Breast epithelium (tissue), 3 donors: Measurements from ENCODE around the gene TWF2.

Experiments used
- CTCF ChIP-seq, 3 donors: fragments of 450-650 bp; IDR thresholded peaks; one replicate each; pipeline ENCODE4 v1.5.1; 2016 to 2017; ENCODE audit warnings: antibody characterized with exemption in 3 of 3, mild to moderate bottlenecking in 3 of 3, moderate library complexity in 3 of 3
- POLR2AphosphoS5 ChIP-seq, 3 donors: sonication (generic); formaldehyde crosslinking; IDR thresholded peaks; one replicate each; pipeline ENCODE4 v1.6.1; 2017; ENCODE audit warnings: antibody characterized with exemption in 3 of 3

DNA sequence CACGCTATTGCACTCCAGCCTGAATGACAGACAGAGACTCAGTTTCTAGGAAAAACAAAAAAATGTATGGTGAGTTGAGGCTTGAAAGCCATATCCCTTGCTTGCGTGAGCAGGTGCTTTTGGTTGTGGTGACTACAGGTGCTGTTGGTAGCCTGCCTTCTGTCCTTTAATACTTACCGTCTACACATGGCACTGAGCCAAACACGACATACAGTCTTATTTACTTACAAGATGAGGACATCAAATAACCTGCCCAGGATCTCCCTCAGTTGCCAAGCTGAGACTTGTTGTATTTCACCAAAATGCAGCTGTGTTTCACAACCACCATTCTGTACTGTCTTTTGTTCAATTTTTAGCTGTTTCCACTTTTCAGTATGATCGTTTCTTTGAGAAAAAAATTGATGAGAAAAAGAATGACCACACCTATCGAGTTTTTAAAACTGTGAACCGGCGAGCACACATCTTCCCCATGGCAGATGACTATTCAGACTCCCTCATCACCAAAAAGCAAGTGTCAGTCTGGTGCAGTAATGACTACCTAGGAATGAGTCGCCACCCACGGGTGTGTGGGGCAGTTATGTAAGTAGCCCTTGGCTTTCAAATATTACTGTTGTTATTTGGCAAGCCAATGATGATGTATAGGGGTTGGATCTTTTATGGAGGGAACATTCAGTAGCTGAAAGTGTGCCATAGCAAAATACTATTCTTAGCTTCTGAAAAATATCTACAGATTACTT lies 34.5 kb downstream of the TWF2 start:
- no peak for TF ChIP-seq CTCF (IDR thresholded peaks at IDR 0.05)
- no peak for TF ChIP-seq POLR2AphosphoS5 (IDR thresholded peaks at IDR 0.05)
